H1 (cell line): ENCODE data around the gene CRHR1. TPM values are rescaled to one million over a fixed set of nuclear protein-coding genes. Genes with fewer than 3 reads are reported as not detected.

Source experiments
- EGR1 ChIP-seq: IDR thresholded peaks from 2 replicates; pipeline ENCODE4 v1.6.1; 2011; ENCODE audit warnings: low read depth, low read length, borderline replicate concordance
- EP300 ChIP-seq, 2 experiments: IDR thresholded peaks; 1 replicate in 1 of 2; 2 replicates in 1 of 2; pipeline ENCODE4 v1.6.1; 2011 to 2012; ENCODE audit warnings: low read depth in 2 of 2, low read length in 2 of 2, mild to moderate bottlenecking in 2 of 2, borderline replicate concordance in 1 of 2, inconsistent platforms in 1 of 2, moderate library complexity in 1 of 2
- SP1 ChIP-seq: IDR thresholded peaks from 2 replicates; pipeline ENCODE4 v1.6.1; 2011; ENCODE audit warnings: low read depth, low read length
- polyA plus RNA-seq, 7 experiments: library from polyadenylated mRNA; depleted of rRNA in 3 of 7; stranded (reverse) in 5 of 7; unstranded in 2 of 7; fragments of >200 nt in 5 of 7; fragments of 200-250 nt in 2 of 7; gene quantifications; 1 replicate in 5 of 7; 2 replicates in 1 of 7; 4 replicates in 1 of 7; pipeline versions ENCODE4 v1.2.1 to v1.2.3, GENCODE V29; 2011 to 2013; ENCODE audit warnings: missing spikeins in 2 of 7, mixed read lengths in 2 of 7
- total RNA-seq: library from RNA; stranded (reverse); fragmentation: NEBNext Ultra II Directional; extraction: Animal tissue kit (Norgen Biotek cat#: 25700); gene quantifications from 2 replicates; pipeline ENCODE4 v1.2.1, GENCODE V29; 2021
- TF ChIP-seq, protein P1 (sequence below): IDR thresholded peaks from 2 replicates; pipeline ENCODE4 v1.6.1; 2011; ENCODE audit warnings: low read depth, mild to moderate bottlenecking, low read length; ENCODE audit not compliant: insufficient read depth
- TF ChIP-seq, protein P2 (sequence below): IDR thresholded peaks from 2 replicates; pipeline ENCODE4 v1.6.1; 2012; ENCODE audit warnings: inconsistent platforms

CRHR1 gene
- total and polyA plus RNA-seq, 2 of the 8 experiments (the other 6 are each of a cell fraction or from before 2014, with no cell fraction given): 0.56 to 1.7 TPM

DNA sequence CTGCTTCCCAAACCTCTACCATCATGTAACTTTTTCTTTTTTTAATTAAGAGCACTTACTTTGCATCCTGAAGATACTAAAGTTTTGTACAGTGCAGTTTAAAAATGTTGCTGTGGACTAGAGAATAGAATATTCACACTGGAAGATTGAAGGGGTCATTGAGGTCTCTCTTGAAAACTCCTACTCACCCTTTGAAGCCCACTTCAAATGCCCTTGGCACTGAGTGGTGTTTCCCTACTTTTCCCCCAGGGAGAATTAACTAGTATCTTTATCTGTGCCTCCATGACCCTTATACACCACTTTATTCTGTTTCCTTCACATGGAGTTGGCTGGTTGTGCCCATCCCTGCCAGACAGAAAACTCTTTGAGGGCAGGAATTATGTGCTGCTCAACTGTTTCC, 19.6 kb upstream of the CRHR1 start (continued):
- no peak for TF ChIP-seq EP300 (IDR thresholded peaks at IDR 0.05; ENCODE audit: borderline replicate concordance in 1 of 2, low read depth in 2 of 2, low read length in 2 of 2)
- TF ChIP-seq, protein P1, sequence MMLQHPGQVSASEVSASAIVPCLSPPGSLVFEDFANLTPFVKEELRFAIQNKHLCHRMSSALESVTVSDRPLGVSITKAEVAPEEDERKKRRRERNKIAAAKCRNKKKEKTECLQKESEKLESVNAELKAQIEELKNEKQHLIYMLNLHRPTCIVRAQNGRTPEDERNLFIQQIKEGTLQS: no peak
- no peak for TF ChIP-seq EGR1
- no peak for TF ChIP-seq SP1
- TF ChIP-seq, protein P2, sequence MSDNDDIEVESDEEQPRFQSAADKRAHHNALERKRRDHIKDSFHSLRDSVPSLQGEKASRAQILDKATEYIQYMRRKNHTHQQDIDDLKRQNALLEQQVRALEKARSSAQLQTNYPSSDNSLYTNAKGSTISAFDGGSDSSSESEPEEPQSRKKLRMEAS: no peak
